GM19455 (cell line): ENCODE measurements around the gene CMYA5.

Experiments
- ATAC-seq: cut with Tn5 transposase; IDR thresholded peaks from one replicate; pipeline ENCODE4 v1.9.1; 2021; ENCODE audit not compliant: unreplicated experiment

CMYA5 gene

DNA sequence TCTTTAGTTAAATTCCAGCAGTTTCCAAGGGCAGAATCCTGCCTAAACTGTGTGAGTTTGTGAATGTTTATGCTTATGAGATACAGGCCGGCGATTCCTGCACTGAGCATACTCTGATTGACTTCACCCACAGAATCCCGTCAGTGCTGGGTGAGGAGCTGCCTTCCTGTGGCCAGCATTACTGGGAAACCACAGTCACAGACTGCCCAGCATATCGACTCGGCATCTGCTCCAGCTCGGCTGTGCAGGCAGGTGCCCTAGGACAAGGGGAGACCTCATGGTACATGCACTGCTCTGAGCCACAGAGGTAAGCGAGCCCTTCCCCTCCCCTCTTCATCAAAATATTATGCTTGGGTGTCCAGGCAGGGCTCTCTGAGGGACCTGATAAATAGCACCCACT, 103.7 kb downstream of the CMYA5 start:
- ATAC-seq = no peak

DNA sequence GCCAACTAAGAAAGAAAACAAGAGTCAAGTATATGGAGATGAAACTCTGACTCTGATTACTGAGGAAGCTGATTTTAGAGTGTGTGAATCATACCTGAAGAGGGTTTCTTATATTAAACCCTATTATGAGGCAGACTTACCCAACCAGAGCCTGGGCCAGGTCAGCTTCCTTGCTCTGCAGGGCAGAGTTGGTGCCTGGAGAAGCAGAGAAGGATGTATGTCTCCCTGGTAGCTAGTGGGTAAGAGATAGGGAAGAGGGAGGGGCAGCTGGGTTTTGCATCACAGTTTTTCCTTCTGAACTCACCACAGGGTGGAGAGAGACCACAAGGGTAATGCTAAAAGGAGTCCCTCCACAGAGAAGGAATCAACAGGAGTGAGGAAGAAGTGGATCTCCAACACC, 104.1 kb downstream of the CMYA5 start:
- no peak for ATAC-seq

DNA sequence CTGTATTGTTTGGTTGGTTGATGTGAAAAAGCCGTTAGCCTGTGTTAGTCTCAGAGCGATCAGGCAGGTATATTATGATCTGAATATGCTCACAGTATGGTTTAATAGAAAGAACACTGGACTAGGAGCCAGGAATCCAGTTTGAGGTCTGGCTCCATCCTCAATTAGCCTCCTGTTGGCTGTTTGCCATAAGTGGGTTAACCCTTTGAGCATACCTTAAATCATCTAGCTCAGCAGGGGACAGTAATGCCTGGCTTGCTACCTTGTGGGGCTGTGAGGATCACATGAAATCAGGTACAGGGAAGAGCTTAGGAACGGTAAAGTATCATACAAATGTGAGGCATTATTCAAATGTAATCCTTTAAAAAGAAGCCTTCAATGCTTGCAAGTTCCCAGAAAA, 104.7 kb downstream of the CMYA5 start:
- no peak for ATAC-seq

DNA sequence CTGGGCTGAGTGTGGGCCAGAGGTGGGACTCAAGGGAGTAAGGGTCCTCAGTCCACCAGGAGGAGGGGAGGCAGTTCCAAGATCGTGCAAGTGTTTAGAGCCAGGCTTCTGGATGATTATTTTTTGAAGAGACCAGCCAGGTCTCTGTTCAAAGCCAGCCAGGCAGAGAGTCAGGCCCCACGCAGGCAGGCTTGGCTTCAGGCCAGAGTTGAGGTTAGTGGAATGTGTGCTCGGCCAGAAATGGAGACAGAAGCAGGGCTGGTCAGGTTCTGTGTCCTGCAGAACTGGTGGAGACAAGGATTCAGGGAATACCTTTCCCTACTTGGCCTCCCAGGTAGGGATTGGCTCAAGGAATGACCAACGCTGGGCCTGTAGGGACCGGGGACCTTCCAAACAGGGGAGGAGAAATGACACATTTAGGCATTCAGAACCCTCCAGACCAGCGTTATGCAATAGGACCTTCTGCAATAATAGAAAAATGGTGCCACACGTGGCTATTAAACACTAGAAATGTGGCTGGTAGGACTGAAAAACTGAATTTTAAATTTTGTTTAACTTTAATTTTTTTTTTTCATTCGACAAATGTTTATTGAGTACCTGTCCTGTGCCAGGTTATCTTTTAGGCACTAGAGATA, 106.2 kb downstream of the CMYA5 start:
- ATAC-seq = no peak

DNA sequence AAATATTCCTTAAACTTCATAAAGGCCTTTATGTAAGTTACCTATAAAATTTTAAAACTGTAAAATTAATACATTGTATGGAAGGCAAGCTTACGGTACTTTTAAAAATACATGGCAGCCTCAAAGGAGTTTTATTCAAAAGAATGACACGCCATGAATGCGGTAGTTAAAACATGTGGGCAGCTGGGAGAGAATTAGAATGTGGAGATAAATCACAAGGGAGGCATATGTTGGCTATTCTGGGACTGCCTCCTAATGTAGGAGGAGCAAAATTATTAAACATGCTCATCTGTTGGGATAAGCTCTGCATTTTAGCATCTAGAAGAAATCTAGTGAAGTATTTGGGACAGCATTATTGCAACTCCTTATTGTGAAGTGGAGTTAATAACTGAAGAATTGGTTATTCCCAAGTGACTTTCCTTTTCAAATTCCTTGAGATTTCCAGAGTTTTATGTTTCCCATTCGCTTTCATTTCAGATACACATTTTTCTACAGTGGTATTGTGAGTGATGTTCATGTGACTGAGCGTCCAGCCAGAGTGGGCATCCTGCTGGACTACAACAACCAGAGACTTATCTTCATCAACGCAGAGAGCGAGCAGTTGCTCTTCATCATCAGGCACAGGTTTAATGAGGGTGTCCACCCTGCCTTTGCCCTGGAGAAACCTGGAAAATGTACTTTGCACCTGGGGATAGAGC, 109.4 kb downstream of the CMYA5 start:
- ATAC-seq = no peak

GRCh38 chr5:79800979-79801827, 111.6 kb downstream of the CMYA5 start:
- ATAC-seq = no peak

- no peak for ATAC-seq
Measured at GRCh38 chr5:79802406-79802805, 112.8 kb downstream of the CMYA5 start.

DNA sequence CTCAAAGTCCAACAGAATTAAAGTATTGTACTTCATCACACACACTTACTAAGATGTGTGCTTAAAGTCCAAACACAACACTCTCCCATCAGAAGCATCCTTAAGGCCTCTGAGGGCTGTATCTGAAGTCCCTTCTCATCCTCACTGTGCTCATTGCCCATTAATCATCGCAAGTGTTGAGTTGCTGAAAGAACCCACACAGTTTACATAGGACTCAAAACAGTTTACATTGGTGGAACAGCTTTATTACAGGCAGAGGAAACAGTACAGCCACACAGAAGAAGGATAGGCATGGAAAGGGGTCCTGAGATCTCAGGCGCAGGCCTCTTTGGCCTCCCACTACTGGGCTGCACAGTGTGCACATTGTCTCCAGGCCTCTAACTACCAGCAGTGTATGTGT, 113.4 kb downstream of the CMYA5 start:
- no peak for ATAC-seq

DNA sequence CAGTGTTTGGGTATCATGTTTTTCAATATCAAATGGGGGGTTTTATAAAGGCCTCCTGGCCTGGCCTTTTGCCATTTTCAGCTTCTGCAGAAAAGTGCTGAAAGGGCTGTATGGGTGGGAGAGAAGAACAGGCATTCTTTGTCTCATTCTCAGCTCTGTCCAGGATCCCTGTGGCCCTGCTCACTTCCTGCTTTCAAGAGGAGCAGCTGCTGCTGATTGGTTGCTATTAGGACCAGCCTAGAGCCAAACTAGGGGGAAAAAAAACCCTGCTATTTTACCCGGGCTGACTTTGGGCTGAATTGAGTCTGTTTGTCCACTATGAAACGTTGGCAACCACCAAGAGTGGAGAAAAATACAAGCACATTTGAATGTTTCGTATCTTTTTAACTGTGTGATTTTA, 117.1 kb downstream of the CMYA5 start:
- no peak for ATAC-seq

- ATAC-seq = no peak
Measured at GRCh38 chr5:79809743-79810142, 120.1 kb downstream of the CMYA5 start.

- no peak for ATAC-seq
Measured at GRCh38 chr5:79811081-79811480, 121.4 kb downstream of the CMYA5 start.

GRCh38 chr5:79811904-79812303, 122.3 kb downstream of the CMYA5 start:
- no peak for ATAC-seq

DNA sequence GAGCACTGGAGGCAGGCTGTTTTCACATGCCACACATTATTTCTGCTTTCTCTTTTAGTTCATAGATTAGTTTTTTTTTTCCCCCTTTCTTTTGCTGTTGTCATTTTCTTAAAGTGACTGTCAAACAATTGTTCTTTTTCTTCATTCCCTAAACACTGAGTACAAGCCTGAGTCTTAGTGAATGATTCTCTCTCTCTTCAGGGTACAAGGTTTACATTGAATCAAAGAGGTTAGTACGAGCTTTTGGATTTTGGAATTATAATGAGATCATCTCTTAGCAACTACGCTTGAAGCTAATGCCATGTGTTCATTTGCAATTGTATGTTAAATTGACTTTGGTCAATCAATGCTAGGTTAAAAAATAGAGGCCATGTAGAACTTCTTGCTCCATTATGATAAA, 125.1 kb downstream of the CMYA5 start:
- no peak for ATAC-seq

GRCh38 chr5:79816014-79816413, 126.4 kb downstream of the CMYA5 start:
- no peak for ATAC-seq

DNA sequence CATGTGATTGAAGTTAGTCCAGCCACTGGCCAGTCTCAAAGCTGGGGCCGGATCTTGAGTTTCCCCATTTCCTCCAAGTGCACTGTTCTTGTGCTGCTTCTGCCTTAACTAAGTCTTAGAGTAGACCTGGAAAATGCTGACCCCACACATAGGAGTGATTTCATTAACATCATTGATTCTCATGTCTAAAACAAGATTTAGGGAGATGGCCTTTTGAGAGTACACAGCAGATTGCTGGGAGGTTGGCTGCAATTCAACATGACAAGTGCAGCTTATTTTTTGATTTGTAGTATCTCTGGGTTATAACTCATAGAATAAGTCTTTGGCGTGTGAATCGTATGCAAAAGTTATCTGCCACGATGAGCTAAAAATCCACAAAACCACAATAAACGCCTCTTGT, 131.0 kb downstream of the CMYA5 start:
- no peak for ATAC-seq

- no peak for ATAC-seq
Measured at GRCh38 chr5:79824444-79824843, 134.8 kb downstream of the CMYA5 start.

DNA sequence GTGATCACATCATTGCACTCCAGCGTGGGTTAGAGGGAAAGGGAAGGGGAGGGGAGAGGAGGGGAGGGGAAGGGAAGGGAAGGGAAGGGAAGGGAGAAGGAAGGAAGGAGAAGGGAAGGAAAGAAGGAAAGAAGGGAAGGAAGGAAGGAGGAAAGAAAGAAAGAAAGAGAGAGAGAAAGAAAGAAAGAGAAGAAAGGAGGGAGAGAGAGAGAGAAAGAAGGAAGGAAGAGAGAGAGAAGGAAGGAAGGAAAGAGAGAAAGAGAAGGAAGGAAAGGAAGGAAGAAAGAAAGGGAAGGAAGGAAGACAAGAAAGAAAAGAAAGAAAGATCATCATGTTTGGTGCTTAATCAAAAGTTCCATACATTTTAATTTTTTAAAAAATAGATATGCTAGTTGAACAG, 136.2 kb downstream of the CMYA5 start:
- ATAC-seq = no peak

- ATAC-seq = no peak
Measured at GRCh38 chr5:79827159-79827629, 137.6 kb downstream of the CMYA5 start.

DNA sequence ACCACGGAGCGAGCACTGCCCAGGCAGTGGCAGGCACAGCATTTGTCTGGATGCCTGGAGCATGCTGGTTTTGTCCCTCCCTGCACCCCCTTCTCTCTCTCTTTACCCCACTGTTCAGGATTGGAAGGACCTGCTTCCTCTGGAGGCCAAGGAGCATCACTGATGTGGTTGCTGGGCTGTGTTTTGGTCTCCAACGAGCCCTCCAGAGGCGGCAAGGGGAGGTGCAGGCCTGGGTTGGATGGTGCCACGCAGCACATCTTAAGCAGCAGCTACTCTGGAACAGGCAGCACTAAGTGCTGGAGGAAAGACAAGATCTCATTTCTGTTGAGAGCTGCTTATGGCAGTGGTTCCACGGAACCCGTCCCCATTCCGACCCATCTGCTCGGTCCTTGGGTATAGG, 139.6 kb downstream of the CMYA5 start:
- no peak for ATAC-seq

GRCh38 chr5:79831381-79832309, 142.0 kb downstream of the CMYA5 start:
- ATAC-seq = no peak

GRCh38 chr5:79832911-79833310, 143.3 kb downstream of the CMYA5 start:
- no peak for ATAC-seq
